Measurements from ENCODE around the gene SLC25A43.
"Not testable (repeated sequence)": the region's sequence is repeated elsewhere in the genome, so short reads cannot be mapped to it uniquely, and the experiment has no call there.

Gene SLC25A43

DNA sequence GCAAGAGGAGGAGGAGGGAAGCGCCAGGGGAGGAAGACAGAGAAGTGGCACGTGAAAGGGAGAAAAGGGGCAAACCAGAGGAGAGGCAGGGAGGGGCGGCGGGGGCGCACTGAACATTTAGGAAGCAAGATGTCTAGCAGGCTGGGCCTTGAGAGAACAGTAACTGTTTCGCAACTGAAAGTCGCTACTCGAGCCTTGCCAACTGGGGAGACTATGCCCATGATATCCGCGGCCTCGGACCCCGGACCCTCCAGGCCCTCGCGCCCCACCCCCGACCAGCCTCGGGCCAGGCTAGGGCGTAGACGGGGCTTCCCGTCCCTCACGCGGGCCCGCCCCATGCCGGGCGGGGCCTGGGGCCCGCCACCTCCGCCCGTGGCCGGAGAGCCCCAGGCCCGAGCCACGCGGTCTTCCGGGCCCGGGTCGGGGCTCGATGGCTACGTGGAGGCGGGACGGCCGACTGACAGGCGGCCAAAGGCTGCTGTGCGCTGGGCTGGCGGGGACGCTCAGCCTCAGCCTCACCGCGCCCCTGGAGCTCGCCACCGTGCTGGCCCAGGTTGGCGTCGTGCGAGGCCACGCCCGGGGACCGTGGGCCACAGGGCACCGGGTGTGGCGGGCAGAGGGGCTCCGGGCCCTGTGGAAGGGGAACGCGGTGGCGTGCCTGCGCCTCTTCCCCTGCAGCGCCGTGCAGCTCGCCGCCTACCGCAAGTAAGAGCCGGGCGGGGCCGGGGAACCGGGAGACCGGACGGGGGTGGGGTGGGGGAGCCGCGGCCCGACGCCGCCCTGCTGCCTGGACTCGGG lies at the start of gene SLC25A43:
SLC25A43 (plus strand) TSS at position 363 of the 798 bp plus-strand sequence; CDS start at position 431, 68 bp downstream.
- DNase-seq (ENCODE audit: low read depth in 2 of 2, low spot score in 1 of 2), result no peak

DNA sequence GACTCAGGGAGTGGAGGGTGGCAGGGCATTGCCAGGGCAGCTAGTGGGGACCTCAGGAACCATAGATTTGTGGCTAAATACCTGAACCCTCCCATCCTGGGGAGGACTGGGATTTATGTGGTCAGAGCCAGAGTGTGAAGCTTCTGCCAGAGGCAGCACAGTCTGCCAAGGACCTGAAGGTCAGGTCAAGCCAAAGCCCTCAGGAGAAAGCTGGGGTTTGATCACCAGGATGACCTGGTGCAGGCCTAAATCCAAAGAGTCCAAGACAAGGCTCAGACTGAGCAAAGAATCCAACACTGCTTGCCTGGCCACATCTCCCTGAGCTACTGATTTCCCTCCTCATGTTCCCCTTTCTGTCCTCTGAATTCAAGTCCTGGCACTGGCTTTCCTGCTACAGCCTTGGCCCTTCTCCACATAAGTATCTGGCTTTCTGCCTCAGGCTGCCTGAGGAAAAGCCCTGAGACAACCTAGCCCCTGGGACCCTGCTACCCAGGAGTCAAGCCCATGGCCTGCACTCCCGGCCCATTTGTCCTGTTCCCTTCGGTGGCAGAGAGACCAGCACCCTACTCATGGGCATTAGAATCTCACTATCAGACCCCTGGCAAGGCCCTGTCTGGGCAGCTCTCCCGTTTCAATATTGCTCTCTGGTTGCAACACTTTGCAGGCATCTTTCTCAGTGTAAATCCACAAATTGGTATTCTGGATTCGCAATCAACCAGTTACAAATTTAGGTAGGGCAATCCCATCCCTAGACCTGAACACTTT lies 39.3 kb upstream of the SLC25A43 start:
- DNase-seq (ENCODE audit: low read depth in 2 of 2, low spot score in 1 of 2), result no peak

DNA sequence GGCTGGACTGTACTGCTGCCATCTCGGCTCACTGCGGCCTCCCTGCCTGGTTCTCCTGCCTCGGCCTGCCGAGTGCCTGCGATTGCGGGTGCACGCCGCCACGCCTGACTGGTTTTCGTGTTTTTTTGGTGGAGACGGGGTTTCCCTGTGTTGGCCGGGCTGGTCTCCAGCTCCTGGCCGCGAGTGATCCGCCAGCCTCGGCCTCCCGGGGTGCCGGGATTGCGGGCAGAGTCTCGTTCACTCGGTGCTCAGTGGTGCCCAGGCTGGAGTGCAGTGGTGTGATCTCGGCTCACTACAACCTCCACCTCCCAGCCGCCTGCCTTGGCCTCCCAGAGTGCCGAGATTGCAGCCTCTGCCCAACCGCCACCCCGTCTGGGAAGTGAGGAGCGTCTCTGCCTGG lies 37.7 kb upstream of the SLC25A43 start:
- DNase-seq (ENCODE audit: low read depth in 2 of 2, low spot score in 1 of 2), result not testable (repeated sequence)

DNA sequence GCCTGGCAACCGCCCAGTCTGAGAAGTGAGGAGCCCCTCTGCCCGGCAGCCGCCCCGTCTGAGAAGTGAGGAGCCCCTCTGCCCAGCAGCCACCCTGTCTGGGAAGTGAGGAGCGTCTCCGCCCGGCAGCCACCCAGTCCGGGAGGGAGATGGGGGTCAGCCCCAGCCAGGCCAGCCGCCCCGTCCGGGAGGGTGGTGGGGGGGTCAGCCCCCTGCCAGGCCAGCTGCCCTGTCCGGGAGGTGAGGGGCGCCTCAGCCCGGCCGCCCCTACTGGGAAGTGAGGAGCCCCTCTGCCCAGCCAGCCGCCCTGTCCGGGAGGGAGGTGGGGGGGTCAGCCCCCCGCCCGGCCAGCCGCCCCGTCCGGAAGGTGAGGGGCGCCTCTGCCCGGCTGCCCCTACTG lies 37.1 kb upstream of the SLC25A43 start:
- DNase-seq (ENCODE audit: low read depth in 2 of 2, low spot score in 1 of 2), result not testable (repeated sequence)

DNA sequence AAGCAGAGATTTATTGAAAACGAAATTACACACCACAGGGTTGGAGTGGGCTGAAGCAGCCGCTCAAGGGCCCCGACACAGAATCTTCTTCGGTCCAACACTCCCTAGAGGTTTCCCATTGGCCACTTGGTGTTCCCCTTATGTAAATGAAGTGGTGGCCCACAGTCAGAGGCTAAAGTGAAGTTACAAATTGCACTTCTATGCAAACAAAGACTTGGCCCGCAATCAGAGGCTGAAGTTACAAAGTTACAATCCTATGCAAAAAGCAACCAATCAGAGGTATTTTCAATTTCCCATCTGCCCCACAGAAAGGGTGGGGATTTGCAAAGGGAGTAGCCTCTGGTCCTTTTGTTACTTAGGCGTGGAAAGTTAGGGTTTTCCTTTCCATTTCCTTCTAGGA lies 35.7 kb upstream of the SLC25A43 start:
- DNase-seq (ENCODE audit: low read depth in 2 of 2, low spot score in 1 of 2), result no peak

DNA sequence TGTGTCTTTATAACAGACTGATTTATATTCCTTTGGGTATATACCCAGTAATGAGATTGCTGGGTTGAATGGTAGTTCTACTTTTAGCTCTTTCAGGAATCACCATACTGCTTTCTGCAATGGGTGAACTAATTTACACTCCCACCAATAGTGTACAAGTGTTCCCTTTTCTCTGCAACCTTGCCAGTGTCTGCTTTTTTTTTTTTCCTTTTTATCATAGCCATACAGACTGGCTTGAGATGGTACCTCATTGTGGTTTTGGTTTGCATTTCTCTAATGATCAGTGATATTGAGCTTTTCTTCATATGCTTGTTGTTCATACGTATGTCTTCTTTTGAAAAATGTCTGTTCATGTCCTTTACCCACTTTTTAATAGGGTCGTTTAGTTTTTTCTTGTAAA lies 27.3 kb upstream of the SLC25A43 start:
- not testable (repeated sequence) for DNase-seq (ENCODE audit: low read depth in 2 of 2, low spot score in 1 of 2)

DNA sequence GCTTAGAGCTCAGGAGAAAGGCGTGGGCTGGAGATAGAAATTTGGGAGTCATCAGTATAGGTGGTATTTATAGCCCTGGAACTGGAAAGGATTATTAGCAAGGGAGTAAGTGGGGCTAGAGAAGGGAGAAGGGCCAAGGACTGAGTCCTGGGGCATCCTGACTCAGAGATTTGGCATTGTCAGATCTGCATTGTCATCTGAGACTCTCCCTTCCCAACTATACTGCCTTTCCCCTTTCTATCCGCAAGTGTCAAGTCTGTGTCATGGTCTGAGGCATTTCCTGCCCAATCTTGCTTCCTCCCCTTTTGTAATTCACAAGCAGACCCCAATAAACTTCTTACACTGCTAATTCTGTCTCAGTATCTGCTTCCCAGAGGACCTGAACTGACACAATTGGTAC lies 24.4 kb upstream of the SLC25A43 start:
- no peak for DNase-seq (ENCODE audit: low read depth in 2 of 2, low spot score in 1 of 2)

DNA sequence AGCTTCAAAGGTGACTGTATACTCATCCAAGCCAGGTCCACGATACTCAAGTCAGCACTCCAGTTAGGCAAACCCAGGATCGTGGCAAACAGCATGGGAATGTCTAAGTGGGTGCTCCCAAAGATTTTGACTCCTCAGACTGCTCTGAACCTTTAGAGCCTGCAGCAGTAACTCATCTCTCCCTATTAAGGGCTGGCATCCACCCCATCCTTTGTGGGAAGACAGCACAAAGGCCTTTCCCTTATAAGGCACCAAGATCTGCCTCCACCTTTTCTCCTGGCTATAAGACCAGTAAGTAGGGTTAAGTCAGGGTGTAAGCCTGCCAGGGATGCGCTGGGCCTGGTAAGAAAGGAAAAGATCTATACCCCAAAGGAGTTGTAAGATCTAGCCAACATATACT lies 23.6 kb upstream of the SLC25A43 start:
- DNase-seq (ENCODE audit: low read depth in 2 of 2, low spot score in 1 of 2), result no peak

DNA sequence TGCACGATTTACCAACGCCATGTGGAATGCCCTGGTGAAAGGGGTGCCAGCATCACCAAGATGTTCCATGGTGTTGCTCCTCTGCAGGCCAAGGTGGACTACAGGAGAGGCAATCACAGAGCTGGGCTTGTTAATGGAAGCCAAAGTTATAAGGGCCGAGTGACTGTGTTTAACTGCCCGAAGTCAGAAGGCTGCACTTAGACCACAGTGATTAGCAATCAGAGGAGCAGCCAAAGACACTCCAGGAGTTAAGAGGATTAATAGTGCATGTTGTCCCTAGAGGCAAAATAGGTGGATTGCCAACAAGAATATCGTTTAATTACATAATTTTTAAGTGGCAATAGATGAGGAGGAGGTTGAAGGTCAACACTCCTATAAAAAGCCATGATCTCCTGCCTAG lies 22.8 kb upstream of the SLC25A43 start:
- DNase-seq (ENCODE audit: low read depth in 2 of 2, low spot score in 1 of 2), result no peak

DNA sequence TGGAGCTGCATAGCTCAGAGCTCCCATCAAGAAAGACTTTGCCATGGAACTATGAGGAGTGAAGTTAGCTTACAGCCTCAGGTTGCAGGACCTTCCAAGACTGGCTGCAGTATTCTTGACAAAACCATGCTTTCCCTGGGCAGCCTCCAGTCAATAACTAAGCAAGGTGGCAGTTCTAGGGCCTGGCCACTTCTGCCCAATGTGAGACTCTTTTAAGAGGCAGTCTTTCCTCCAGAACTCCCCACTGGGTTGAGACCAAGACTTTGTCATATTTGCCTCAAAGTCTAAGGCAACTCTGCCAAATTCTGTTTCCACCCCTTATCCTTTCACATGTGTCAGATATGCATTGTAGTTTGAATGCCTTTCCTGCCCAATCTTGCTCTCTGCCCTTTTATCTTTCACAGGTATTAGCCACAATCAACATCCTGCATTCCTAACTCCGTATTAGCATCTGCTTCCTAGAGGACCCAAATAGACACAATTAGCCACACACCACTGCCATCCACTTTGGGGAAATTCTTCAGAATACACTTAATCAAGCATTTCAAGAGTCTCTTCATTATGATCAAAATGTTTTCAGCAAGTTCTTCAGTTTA lies 17.7 kb upstream of the SLC25A43 start:
- no peak for DNase-seq (ENCODE audit: low read depth in 2 of 2, low spot score in 1 of 2)

DNA sequence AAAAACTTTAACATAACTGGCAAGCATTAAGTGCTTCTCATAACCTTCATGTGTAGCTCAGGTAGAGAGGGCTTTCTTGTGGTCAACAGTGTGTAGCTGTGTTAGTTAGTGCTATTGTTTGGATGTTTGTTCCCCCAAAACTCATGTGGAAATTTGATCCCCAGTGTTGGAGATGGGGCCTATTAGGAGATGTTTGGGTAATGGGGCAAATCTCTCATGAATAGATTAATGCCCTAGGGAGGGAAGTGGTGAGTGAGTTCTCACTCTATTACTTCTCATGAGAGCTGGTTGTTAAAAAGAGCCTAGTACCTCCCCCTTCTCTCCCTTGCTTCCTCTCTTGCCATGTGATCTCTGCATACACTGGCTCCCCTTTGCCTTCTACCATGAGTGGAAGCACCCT lies 16.5 kb upstream of the SLC25A43 start:
- DNase-seq (ENCODE audit: low read depth in 2 of 2, low spot score in 1 of 2), result no peak

DNA sequence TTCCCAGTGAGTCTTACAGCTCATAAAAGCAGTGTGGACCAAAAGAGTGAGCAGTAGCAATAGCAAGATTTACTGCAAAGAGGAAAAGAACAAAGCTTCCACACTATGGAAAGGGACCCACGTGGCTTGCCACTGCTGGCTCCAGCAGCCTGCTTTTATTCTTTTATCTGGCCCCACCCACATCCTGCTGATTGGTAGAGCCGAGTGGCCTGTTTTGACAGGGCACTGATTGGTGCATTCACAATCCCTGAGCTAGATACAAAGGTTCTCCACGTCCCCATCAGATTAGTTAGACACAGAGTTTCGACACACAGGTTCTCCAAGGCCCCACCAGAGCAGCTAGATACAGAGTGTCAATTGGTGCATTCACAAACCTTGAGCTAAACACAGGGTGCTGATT lies 12.5 kb upstream of the SLC25A43 start:
- not testable (repeated sequence) for DNase-seq (ENCODE audit: low read depth in 2 of 2, low spot score in 1 of 2)

DNA sequence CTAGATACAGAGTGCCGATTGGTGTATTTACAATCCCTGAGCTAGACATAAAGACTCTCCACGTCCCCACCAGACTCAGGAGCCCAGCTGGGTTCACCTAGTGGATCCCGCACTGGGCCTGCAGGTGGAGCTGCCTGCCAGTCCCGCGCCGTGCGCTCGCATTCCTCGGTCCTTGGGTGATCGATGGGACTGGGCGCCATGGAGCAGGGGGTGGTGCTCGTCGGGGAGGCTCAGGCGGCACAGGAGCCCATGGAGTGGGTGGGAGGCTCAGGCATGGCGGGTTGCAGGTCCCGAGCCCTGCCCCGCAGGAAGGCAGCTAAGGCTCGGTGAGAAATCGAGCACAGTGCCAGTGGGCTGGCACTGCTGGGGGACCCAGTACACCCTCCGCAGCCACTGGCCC lies 11.7 kb upstream of the SLC25A43 start:
- not testable (repeated sequence) for DNase-seq (ENCODE audit: low read depth in 2 of 2, low spot score in 1 of 2)

DNA sequence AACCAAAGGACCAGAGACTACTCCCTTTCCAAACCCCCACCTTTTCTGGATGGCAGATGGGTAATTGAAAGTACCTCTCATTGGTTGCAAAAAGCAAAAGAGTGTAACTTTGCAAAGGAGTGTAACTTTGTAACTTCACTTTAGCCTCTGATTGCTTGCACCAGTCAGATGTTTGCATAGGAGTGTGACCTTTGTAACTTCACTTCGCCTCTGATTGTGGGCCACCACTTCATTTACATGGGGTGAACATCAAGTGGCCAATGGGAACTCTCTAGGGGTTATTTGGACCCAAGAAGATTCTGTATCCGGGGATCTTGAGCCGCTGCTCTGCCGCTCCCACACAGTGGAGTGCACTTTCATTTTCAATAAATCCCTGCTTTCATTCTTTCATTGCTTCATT lies 9.9 kb upstream of the SLC25A43 start:
- DNase-seq (ENCODE audit: low read depth in 2 of 2, low spot score in 1 of 2), result no peak

DNA sequence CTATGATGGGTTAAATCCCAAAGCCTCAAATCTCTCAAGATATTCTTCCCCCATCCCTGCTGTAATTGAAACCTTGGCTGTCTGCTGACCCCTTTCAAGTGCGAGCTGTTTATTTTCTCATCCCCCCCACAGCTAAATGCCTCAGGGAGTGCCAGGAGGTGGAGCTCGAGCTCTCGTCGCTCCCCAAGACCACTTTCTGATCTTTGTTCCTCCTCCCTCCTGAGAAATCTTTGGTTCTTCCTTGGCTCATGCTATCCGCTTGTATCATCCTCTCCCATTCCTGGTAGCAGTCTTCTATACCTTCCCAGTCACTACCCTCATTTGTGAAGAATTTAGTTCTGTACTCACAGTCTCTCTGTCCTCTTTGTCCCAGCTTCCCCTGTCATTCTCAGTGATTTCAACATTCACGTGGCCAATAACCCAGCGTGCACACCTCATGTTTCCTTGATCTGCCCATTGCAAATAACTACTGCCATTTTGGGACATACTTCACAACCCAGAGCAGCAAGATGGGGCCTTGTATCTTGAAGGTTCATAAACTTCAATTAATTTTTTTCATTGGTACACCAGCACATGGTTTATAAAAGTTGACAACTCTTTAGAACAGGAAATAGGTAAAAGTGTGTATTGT lies 9.2 kb upstream of the SLC25A43 start:
- DNase-seq (ENCODE audit: low read depth in 2 of 2, low spot score in 1 of 2), result no peak

DNA sequence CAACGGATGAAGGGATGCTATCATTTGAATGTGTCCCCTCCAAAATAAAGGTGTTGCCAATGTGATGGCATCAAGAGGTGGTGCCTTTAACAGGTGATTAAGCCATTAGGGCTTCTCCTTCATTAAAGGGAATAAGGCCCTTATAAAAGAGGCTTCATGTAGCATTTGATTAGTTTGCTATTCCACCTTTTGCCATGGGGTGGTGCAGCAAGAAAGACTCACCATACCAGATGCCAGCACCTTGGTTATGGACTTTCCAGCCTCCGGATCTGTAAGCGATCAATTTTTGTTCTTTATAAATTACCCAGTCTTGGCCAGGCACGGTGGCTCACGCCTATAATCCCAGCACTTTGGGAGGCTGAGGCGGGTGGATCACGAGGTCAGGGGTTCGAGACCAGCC lies 7.9 kb upstream of the SLC25A43 start:
- DNase-seq (ENCODE audit: low read depth in 2 of 2, low spot score in 1 of 2), result no peak

DNA sequence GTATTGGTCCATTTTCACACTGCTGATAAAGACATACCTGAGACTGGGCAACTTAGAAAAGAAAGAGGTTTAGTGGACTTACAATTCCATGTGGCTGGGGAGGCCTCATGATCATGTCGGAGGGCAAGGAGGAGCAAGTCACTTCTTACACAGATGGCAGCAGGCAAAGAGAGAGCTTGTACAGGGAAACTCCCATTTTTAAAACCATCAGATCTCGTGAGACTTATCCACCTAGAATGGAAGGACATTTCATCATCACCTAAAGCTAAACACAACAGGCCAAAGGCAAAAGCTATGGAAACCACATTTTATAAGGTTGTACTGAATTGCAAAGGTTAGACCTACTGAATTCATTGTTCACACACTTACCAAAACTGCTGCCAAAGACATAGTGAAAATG lies 6.0 kb upstream of the SLC25A43 start:
- no peak for DNase-seq (ENCODE audit: low read depth in 2 of 2, low spot score in 1 of 2)

DNA sequence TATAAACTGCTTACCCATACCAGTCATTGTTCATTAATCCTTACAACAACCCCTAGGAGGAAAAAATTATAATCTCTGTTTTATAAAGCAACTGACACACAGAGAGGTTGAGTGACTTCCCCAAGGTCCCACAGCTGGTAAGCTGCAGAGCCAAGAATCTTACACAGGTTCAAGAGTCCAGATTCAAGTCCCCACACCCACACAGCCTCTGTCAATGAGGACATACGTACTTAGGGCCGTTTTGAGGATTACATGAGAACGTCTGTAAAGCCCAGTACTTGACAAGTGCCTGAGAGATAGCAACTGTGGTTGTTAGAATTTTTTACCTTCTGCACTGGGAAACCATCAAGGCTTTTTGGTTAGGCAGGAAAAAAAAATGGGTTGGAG lies 556 bp upstream of the SLC25A43 start:
- DNase-seq (ENCODE audit: low read depth in 2 of 2, low spot score in 1 of 2), result no peak

DNA sequence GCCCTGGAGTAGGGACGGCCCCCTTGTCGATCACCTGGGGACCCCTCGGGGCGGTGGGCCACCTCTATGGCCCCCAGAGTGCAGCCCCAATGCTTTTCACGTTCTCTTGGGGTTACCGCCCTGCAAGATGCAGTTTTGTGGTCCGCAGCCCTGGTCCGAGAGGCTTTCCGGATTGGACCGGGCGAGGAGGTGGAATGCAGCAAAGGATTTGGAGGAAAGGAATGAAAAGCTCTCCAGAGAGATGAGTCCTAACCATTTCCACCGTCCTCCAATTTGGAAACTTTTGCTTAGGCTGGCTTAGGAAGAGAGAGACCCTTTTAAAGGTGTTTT lies 601 bp downstream of the SLC25A43 start:
- no peak for DNase-seq (ENCODE audit: low read depth in 2 of 2, low spot score in 1 of 2)

DNA sequence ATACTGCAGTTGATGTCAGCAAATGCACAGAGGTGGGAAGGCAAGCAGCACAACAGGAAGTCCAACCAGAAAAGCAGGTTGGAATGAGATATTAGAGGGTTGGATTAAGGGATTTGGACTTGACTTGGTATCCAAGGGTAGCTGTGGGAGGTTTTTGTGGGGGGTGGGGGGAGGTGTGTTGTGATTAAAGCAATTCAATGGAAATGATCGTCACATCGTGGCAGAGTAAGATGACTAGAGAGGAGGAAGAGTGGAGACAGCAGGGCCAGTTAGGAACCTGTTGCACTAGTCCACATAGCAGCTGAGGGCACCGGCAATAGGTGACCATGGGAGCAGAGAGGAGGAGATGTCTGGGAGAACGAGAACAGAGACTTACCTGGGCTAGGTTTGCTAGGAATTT lies 2.4 kb downstream of the SLC25A43 start:
- no peak for DNase-seq (ENCODE audit: low read depth in 2 of 2, low spot score in 1 of 2)

DNA sequence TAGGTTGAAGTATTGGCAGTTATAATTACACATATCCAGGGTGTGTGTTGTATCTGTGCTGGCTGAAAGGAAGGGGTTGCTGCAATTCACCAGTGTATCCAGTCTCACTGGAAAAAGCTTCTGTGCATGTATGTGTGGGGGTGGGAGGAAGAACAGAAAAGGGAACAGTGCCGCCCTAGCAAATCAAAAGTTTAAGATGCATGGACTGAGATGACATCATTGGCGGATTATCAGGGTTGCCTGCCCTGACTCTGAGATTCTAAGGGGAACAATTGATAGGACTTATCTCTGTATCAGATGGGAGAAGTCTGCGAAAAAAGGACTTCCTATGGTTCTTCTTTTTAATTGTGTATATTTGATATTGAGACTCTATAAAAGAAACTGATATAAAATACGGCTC lies 3.5 kb downstream of the SLC25A43 start:
- DNase-seq (ENCODE audit: low read depth in 2 of 2, low spot score in 1 of 2), result no peak

DNA sequence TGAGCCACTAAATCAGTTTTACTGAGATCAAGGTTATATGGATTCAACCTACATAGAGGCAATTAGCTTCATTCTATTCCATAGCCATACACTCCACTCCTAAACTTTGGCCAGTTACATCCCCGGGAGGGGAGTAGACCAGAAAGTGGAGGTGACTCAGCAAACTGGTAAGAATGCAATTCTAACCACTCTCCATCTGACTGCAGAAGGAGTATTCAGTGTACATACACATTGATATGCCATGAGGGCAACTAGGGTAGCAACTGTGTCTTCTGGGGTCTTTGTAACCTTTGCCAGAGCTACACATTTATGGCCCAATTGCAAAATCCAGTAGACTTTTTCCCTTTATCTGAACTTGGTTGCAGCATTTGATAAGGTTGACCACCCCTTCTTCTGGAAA lies 7.6 kb downstream of the SLC25A43 start:
- no peak for DNase-seq (ENCODE audit: low read depth in 2 of 2, low spot score in 1 of 2)

Measured in stimulated activated CD8-positive, alpha-beta memory T cell treated with anti-CD3 and anti-CD28 coated beads, Interleukin-4, amount 100 ng/mL, for 4 hours (primary cell).